GM23248 (cell line): ENCODE data around the gene TMEM107.

Experiments used
- EZH2 ChIP-seq: fragments of 200-600 bp; sonication (generic); IDR thresholded peaks from 2 replicates; pipeline ENCODE4 v1.6.1; 2018; ENCODE audit warnings: antibody characterized with exemption, mild to moderate bottlenecking; ENCODE audit not compliant: insufficient read depth, poor library complexity, severe bottlenecking
- EZH2phosphoT487 ChIP-seq: fragments of 200-600 bp; sonication (generic); IDR thresholded peaks from 2 replicates; pipeline ENCODE4 v1.6.1; 2018; ENCODE audit warnings: antibody characterized with exemption, moderate library complexity, mild to moderate bottlenecking, low read depth; ENCODE audit not compliant: insufficient read depth

DNA sequence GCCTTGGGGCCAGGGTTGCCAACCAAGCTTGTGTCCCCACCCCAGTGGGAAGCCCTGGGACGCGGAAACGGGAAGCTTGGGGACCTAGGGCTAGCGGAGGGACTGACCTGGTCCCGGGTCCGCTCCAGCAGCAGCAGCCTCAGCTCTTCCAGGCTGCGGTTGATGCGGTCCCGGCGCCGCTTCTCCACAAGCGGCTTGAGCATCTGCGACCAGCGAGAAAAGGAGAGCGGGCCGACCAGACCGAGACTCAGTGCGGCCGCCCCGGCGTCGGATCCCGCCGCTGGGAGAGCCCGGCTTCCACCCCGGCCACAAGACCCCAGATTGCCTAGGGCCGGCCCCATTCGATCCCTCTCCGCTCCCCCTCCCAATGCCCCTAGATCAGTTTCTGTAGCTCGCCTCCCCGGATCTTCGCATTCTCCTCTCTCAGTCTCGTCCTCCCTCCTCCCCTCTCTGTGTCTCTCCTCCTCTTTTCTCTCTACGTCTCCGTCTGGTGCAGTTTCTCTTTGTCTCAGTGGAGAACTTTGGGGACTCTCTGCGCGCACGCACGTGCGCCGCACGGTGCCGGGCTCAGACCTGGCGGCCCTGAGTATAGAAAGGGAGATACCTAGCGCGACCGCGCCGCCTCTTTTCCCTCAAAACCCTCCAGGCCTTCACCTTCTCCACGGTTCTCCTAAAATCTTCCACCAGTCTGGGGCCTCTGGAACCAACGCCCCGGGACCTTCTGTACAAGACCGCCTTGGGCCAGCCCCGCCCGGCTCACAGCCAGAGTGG lies 53.1 kb downstream of the TMEM107 start:
- TF ChIP-seq EZH2 (no peak), EZH2phosphoT487 (no peak)
